Posterior cingulate gyrus (tissue), 11 donors: ENCODE results near the gene SLC6A17.

Source experiments
- DNase-seq, 10 donors: peaks; one replicate each; pipeline versions ENCODE4 v3.0.0 to v3.0.0-alpha.2; 2020 to 2021; ENCODE audit warnings: mixed read lengths in 3 of 10
- intact Hi-C: fragments of 100-400 bp; cut with DNase I; formaldehyde crosslinking; loops from one replicate; pipeline ENCODE4 v1.15.1; 2023

The SLC6A17 gene

GRCh38 chr1:110134050-110134595 is 16.2 kb upstream of the SLC6A17 start:
- DNase-seq, result peak in 1 of 10 donors; percentile 57
- intact Hi-C loops, result no loop called here

GRCh38 chr1:110135246-110135645 is 15.0 kb upstream of the SLC6A17 start:
- peak in 1 of 10 donors; percentile 84 for DNase-seq
- intact Hi-C loops, result no loop called here

- peak in 7 of 10 donors; percentile 33 to 88 (median 52) for DNase-seq
- intact Hi-C loops, result no loop called here
Measured at GRCh38 chr1:110135666-110136065, 14.6 kb upstream of the SLC6A17 start.

- intact Hi-C loops, result no loop called here
Measured at GRCh38 chr1:110136911-110137310, 13.4 kb upstream of the SLC6A17 start.

DNA sequence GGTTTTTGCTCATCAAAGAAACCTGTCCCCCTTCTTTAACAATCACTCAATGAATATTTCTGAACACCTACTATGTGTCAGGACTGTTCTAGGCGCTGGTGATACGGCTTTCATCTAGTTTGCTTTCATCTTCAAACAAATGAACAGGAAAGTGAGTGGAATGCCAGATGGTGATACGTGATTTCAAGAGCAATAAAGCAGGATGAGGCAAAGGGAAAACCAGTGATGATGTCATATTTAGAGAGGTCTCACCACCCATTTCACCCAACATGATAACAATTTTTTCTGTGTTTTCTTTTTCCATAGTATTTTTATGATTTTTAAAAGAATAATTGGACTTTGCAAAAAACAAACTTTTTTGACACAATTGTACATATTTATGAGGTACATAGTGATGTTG is 11.3 kb upstream of the SLC6A17 start:
- intact Hi-C loops, result no loop called here

More at GRCh38 chr1:110136911-110137310, 13.4 kb upstream of the SLC6A17 start:
- peak; percentile 30 to 97 (median 84) for DNase-seq

DNA sequence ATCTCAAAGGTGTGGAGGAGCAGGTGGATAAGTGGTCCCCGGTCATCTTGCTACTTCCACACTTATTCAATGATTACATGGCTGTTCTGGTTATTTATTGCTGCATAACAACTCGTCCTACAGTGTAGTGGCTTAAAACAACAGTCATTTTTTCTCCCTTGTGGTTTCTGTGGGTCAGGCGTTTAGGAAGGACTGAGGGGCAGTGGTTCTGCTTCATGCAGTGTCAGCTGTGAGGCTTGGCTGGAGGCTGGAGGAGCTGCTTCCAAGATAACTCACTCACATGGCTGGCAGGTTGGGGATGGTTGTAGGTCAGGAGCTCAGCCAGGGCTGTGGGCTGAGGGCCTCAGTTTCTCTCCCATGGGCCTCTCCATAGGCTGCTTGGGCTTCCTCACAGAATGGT is 5.9 kb upstream of the SLC6A17 start:
- intact Hi-C loops, result no loop called here
- DNase-seq, result no peak

More for the DNA sequence above, 11.3 kb upstream of the SLC6A17 start:
- no peak for DNase-seq

GRCh38 chr1:110148961-110149360 is 1.3 kb upstream of the SLC6A17 start:
- intact Hi-C loops, result no loop called here
- DNase-seq, result peak in 1 of 10 donors; percentile 1

GRCh38 chr1:110151175-110151669 is 928 bp downstream of the SLC6A17 start:
- intact Hi-C loops, result no loop called here
- peak in 3 of 10 donors; percentile 73 to 89 (median 87) for DNase-seq

DNA sequence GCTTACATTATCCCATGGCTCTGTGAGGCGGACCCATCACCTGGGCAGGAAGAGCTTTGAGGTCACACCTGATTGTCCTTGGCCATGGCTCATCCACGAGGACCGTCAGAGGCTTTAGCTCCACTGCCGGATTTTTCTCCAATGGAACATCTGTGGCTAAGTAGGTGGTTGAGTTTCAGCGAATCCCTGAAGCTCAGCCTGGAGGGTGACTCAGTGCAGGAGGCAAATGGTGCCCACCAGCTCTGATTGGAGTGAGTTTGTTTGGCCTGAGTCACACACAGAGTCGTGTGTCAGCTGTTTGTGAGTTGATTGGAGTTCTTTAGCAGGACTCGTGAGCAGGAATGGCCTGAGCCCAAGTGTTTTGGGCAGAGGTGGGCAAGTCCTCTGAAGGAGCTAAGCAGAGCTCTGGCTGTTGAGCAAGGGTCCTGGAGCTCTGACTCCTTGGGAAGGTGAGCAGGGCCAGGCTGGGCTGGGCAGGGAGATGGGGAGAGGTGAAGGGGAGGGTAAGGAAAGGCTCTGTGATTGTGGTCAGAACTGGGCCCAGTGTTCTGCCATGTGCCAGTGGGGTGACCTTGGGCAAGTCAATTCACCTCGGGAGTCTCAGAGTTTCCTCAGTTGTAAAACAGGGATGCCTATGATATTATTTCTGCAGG is 2.0 kb downstream of the SLC6A17 start:
- DNase-seq, result peak in 4 of 10 donors; percentile 34 to 91 (median 76)
- intact Hi-C loops, result no loop called here

- intact Hi-C loops, result no loop called here
Measured at GRCh38 chr1:110153407-110153950, 3.2 kb downstream of the SLC6A17 start.

DNA sequence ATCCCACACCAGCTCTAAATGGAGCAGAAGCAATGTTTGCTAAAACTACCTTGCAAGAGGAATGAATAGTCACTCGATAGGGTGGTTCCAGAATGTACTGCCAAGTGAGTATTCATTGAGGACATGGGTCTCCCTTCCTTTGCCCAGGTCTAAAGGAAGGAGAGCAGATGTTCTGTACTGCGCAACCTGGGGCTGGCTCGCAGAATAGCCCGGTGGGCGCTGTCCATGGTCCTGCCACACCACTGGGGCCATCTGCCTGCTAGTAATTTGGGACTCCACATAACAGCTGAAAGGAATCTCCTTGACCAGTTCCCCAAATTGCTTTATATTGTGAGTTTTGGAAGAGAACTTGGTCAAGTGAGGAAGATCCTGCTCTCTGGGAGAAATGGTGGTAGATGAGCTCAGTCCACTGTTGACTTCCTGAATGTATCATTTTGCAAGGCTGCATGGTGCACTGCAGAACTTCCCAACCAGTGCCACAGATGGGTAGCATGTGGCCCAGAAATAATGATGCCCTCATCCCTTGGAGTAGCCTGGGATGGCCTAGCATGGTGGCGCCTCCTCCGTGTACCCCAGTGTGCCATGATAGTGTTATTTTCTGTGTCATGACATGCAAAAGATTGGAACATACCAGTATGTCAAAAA is 5.7 kb downstream of the SLC6A17 start:
- intact Hi-C loops, result no loop called here
- no peak for DNase-seq

More at GRCh38 chr1:110153407-110153950, 3.2 kb downstream of the SLC6A17 start:
- DNase-seq, result no peak

GRCh38 chr1:110158261-110158660 is 8.0 kb downstream of the SLC6A17 start:
- DNase-seq, result no peak
- intact Hi-C loops, result no loop called here

DNA sequence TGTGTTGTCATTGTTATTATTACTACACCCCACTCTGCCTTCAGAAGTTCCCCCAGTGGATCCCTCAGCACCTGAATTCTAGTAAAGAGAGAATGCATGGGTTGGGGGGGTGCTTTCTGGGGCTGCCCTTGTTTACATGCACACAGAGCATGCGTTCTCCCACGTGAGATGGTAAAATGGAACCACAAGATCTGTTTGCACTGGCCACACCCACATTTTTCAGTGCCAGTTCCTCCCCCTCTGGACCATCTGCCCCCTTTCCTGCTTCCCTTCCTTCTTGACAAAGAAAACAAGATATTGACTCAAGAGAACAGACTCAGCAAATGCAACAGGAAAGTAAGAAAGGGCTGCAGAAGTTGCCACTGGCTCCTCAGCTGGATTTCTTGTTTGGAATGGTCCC is 8.9 kb downstream of the SLC6A17 start:
- intact Hi-C loops, result no loop called here
- peak in 1 of 10 donors; percentile 72 for DNase-seq

DNA sequence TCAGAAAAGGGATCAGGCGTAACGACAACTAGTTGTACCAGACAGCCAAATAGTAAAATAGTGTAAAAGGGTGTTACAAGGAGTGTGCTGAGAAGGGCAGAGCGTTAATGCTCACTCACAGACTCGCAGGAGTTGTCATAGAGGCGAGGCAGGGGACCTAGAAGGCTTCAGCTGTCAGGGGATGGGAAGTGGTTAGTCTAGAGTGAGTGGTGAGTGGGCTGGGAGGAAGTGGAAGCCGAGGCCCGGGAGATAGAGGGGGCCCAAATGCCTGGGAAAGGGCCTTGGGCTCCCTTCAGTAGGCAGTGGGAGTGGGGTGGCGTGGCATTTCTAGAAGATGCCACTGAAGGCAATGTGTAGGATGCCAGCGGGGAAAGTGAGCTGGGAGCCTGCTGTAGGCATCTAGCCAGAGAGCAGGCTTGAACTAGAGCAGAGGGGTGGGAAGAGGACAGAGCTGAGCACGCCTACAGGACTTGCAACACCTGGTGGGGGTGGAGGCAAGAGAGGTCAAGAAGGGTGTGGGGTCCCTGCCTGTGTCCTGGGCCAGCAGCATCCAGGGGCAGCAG is 10.3 kb downstream of the SLC6A17 start:
- peak in 1 of 10 donors; percentile 88 for DNase-seq
- intact Hi-C loops, result no loop called here

DNA sequence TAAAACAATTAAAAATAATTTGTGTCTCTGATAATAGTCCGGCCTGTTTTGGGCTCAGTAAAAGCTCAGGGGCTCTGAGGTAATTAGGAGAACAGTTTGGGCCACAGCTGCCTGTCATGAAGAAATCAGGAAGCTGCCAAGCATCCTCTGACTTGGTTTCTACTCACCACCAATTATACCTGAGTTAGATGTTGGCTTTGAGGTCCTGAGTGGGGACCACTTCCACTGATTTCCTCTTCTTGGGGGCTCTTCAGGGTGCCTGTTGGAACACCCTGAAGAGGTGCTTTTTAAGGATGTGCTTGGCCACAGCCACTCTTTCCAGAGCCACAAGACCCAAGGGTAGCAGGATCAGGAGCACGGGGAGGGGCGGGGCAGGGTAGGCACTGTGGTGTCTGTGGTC is 10.9 kb downstream of the SLC6A17 start:
- no peak for DNase-seq
- intact Hi-C loops, result no loop called here

DNA sequence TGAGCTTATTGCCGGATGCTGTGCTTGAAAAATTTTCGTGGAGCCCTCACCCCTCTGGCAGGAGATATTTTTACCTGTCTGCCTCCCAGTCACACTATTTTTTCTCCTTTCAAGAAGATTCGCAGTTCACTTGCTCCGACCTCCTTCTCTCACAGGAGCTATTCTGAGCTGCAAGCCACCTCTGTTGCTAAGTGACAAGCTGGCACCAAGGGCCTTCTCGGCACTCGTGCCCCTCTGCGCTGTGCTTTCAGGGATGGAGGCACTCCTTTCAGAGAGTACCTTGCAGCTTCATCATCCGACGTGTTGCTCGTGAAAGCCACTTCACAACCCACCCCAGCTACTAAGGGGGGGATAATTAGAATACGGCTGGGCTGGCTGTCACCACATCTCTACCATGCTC is 11.6 kb downstream of the SLC6A17 start:
- intact Hi-C loops, result no loop called here
- DNase-seq, result peak in 8 of 10 donors; percentile 60 to 96 (median 76)

DNA sequence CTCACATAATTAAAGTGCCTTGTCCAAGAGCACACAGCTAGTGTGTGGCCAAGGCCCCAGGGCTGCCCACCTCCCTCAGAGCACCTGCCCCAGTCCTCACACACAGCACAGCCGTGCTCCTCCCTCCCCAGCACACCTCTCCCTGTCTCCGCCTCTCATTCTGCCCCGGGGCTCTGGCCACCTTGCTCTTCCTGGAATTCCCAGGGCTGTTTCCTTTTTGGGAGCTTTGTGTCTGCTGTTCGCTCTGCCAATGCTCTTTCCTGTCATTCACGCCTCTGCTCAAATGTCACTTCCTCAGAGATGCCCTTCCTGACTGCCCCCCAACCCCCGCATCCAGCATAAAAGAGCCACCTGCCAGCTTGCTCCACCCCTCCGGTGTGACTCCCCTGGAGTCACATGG is 13.3 kb downstream of the SLC6A17 start:
- DNase-seq, result no peak
- intact Hi-C loops, result no loop called here

- intact Hi-C loops, result no loop called here
- peak in 2 of 10 donors; percentile 52 to 79 for DNase-seq
Measured at GRCh38 chr1:110164725-110165350, 14.5 kb downstream of the SLC6A17 start.

DNA sequence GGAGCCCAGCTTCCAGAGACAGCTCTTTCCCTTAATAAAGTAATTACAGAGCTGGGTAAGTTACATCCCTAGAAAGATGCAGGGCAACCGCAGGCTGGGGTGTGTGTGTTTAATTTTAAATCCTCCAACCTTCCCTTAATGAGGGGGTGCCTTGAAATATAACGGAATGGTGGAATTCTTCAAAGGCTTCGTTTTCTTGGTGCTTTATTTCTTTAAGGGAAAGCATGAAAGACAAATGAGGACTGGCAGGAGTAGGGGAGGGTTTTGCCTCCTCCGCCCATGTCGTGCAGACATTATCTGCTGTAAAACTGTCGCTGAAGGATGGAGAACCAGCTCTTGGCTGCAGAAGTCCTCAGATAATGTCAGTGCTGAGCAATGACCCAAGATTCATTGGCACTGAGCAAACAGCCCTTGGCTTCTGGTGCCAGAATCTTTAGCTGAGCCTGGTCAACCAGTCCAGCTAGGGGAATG is 15.5 kb downstream of the SLC6A17 start:
- peak in 1 of 10 donors; percentile 84 for DNase-seq
- intact Hi-C loops, result no loop called here

- DNase-seq, result peak in 5 of 10 donors; percentile 55 to 93 (median 86)
- intact Hi-C loops, result no loop called here
Measured at GRCh38 chr1:110166861-110167260, 16.6 kb downstream of the SLC6A17 start.
